ENCODE data around the gene TMEM120B. TPM values are rescaled to one million over a fixed set of nuclear protein-coding genes. Genes with fewer than 3 reads are reported as not detected.

Gene TMEM120B
- total and polyA plus RNA-seq, 2 experiments from 2014 or later: 4.7 to 10.7 TPM

DNA sequence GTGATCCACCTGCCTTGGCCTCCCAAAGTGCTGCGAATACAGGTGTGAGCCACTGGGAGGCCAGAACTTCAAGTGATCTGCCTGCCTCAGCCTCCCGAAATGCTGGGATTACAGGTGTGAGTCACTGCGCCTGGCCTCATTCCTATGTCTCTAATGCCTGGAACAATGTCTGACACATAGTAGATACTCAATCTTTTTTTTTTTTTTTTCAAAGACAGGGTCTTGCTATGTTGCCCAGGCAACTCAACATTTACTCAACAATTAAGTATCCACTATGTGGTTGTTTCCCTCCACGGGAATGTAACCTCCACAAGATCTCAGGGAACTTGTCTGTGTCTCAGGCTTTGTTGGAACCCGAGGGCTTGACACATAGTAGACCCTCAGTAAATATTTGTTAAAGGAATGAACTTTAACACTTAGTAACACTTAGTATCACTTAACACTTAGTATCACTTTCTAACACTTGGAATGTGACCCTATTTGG, 3.0 kb upstream of the TMEM120B start:
- peak; percentile 83 for DNase-seq
- WGBS, 2 experiments (ENCODE audit: low coverage in 1 of 2, low lambda C conversion rate in 2 of 2, missing lambda C conversion rate in 2 of 2): 57 to 59% methylated on average over 5 of the region's 5 CpGs

DNA sequence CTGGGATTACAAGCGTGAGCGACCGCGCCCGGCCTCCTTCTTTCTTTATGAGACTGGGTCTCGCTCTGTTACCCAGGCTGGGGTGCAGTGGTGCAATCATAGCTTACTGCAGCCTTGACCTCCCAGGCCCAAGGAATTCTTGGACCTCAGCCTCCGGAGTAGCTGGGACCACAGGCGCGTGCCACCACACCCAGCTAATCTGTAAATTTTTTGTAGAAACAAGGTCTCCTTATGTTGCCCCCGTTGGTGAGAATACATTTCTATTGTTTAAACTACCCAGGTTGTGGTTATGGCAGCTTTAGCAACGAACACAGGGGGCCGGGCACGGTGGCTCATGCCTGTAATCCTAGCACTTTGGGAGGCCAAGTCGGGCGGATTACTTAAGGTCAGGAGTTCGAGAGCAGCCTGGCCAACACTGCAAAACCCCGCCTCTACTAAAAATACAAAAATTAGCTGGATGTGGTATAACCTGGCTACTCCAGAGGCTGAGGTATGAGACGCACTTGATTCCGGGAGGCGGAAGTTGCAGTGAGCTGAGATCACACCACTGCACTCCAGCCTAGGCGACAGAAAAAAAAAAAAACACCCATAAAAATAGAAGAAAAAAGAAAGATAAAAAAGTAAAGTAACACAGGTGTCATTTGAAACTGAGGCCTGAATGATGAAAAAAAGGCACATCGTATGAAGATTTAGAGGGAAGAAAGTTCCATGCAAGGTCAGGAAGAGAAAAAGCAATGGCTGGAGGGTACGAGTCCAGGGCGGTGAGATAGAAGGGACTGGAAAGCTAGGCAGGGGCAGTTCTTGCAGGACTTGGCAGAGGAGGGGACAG, 977 bp upstream of the TMEM120B start:
- peaks cover 36% of the 10 kb centered on the region for H3K79me2 ChIP-seq (ENCODE audit: insufficient read depth)
- no peaks in the 10 kb centered on the region for H3K9me2 ChIP-seq (ENCODE audit: insufficient read depth)
- H3K27ac ChIP-seq: peak overlapping the region; percentile 88
- H3K4me2 ChIP-seq (ENCODE audit: unreplicated experiment): peak overlapping the region; percentile 90
- DNase-seq: peak; percentile 54
- no peaks in the 10 kb centered on the region for H3K27me3 ChIP-seq (replicated peaks; ENCODE audit: insufficient read depth)
- no peaks in the 10 kb centered on the region for H3K9me3 ChIP-seq (ENCODE audit: low read depth)
- WGBS, 2 experiments (ENCODE audit: low coverage in 1 of 2, low lambda C conversion rate in 2 of 2, missing lambda C conversion rate in 2 of 2): 43% methylated on average over 24 of the region's 24 CpGs
- H3K4me1 ChIP-seq (ENCODE audit: insufficient read depth): peaks cover 17% of the 10 kb centered on the region
- no peak for TF ChIP-seq EZH2phosphoT487 (IDR thresholded peaks at IDR 0.05; ENCODE audit: insufficient read depth, low read depth)
- no peak for TF ChIP-seq EZH2 (IDR thresholded peaks at IDR 0.05; ENCODE audit: insufficient read depth, poor library complexity, severe bottlenecking)
- peak overlapping the region; percentile 90 for H2AFZ ChIP-seq
- peaks cover 11% of the 10 kb centered on the region for H3F3A ChIP-seq (ENCODE audit: insufficient read depth)
- H4K20me1 ChIP-seq (ENCODE audit: insufficient read depth): no peaks in the 10 kb centered on the region
- H3K4me3 ChIP-seq: peak overlapping the region; percentile 95
- no peaks in the 10 kb centered on the region for H3K36me3 ChIP-seq (ENCODE audit: low read depth)
- H3K9ac ChIP-seq: peak overlapping the region; percentile 96
- in situ Hi-C loops (cut with MboI): no loop called here

More for the DNA sequence above, 3.0 kb upstream of the TMEM120B start:
- no peaks in the 10 kb centered on the region for H3K27me3 ChIP-seq (replicated peaks; ENCODE audit: insufficient read depth)
- no peak overlapping the region for H3K4me3 ChIP-seq
- no peak overlapping the region for H3K4me2 ChIP-seq (ENCODE audit: unreplicated experiment)
- peak overlapping the region; percentile 45 for H3K27ac ChIP-seq
- H3K36me3 ChIP-seq (ENCODE audit: low read depth): no peaks in the 10 kb centered on the region
- H3K9me2 ChIP-seq (ENCODE audit: insufficient read depth): no peaks in the 10 kb centered on the region
- in situ Hi-C loops (cut with MboI): no loop called here
- peaks cover 18% of the 10 kb centered on the region for H3K79me2 ChIP-seq (ENCODE audit: insufficient read depth)
- H3K4me1 ChIP-seq (ENCODE audit: insufficient read depth): peaks cover 17% of the 10 kb centered on the region
- H2AFZ ChIP-seq: no peak overlapping the region
- peaks cover 4% of the 10 kb centered on the region; the same call in 1 of the 2 replicates for H3F3A ChIP-seq (ENCODE audit: insufficient read depth)
- H3K9me3 ChIP-seq (ENCODE audit: low read depth): no peaks in the 10 kb centered on the region
- H3K9ac ChIP-seq: peak overlapping the region; percentile 35; the same call in 1 of the 2 replicates
- TF ChIP-seq EZH2phosphoT487 (IDR thresholded peaks at IDR 0.05; ENCODE audit: insufficient read depth, low read depth) (no peak), EZH2 (IDR thresholded peaks at IDR 0.05; ENCODE audit: insufficient read depth, poor library complexity, severe bottlenecking) (no peak)
- H4K20me1 ChIP-seq (ENCODE audit: insufficient read depth): no peaks in the 10 kb centered on the region

DNA sequence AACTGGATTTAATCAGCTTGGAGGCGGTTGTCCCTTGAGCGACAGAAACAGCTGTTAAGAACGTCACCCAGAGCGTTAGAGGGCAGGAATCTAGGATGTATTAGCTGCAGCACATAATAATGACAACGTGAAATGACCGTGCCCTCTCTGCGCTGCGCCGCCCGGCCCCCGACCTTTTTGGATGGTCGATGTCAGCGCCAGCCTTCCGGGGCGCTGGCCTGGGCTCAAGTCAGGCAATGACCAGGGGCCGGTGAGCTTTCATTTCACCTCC, 427 bp upstream of the TMEM120B start:
- H3K27me3 ChIP-seq (replicated peaks; ENCODE audit: insufficient read depth): no peaks in the 10 kb centered on the region
- H3K27ac ChIP-seq: peak overlapping the region; percentile 88
- no peaks in the 10 kb centered on the region for H3K9me3 ChIP-seq (ENCODE audit: low read depth)
- no peaks in the 10 kb centered on the region for H3K36me3 ChIP-seq (ENCODE audit: low read depth)
- no peaks in the 10 kb centered on the region for H3K9me2 ChIP-seq (ENCODE audit: insufficient read depth)
- in situ Hi-C loops (cut with MboI): no loop called here
- H4K20me1 ChIP-seq (ENCODE audit: insufficient read depth): no peaks in the 10 kb centered on the region
- H2AFZ ChIP-seq: peak overlapping the region; percentile 90
- H3F3A ChIP-seq (ENCODE audit: insufficient read depth): peaks cover 17% of the 10 kb centered on the region
- peak overlapping the region; percentile 95 for H3K4me3 ChIP-seq
- peak; percentile 67 for DNase-seq
- TF ChIP-seq EZH2phosphoT487 (IDR thresholded peaks at IDR 0.05; ENCODE audit: insufficient read depth, low read depth) (no peak), EZH2 (IDR thresholded peaks at IDR 0.05; ENCODE audit: insufficient read depth, poor library complexity, severe bottlenecking) (no peak)
- H3K9ac ChIP-seq: peak overlapping the region; percentile 96
- 0% methylated on average over 16 of the region's 16 CpGs for WGBS, 2 experiments (ENCODE audit: low coverage in 1 of 2, low lambda C conversion rate in 2 of 2, missing lambda C conversion rate in 2 of 2)
- H3K4me2 ChIP-seq (ENCODE audit: unreplicated experiment): peak overlapping the region; percentile 90
- peaks cover 23% of the 10 kb centered on the region for H3K4me1 ChIP-seq (ENCODE audit: insufficient read depth)
- peaks cover 36% of the 10 kb centered on the region for H3K79me2 ChIP-seq (ENCODE audit: insufficient read depth)

GRCh38 chr12:121713257-121713777, 765 bp downstream of the TMEM120B start:
- in situ Hi-C loops (cut with MboI): no loop called here
- peak; percentile 47 for DNase-seq
- peaks cover 18% of the 10 kb centered on the region for H3F3A ChIP-seq (ENCODE audit: insufficient read depth)
- no peaks in the 10 kb centered on the region for H3K9me2 ChIP-seq (ENCODE audit: insufficient read depth)
- peaks cover 47% of the 10 kb centered on the region for H3K79me2 ChIP-seq (ENCODE audit: insufficient read depth)
- no peaks in the 10 kb centered on the region for H3K9me3 ChIP-seq (ENCODE audit: low read depth)
- H3K27ac ChIP-seq: peak overlapping the region; percentile 34; the same call in 1 of the 2 replicates
- peak overlapping the region; percentile 76; the same call in 1 of the 2 replicates for H2AFZ ChIP-seq
- H3K36me3 ChIP-seq (ENCODE audit: low read depth): no peaks in the 10 kb centered on the region
- H3K4me1 ChIP-seq (ENCODE audit: insufficient read depth): peaks cover 26% of the 10 kb centered on the region
- H3K4me2 ChIP-seq (ENCODE audit: unreplicated experiment): peak overlapping the region; percentile 90
- H3K27me3 ChIP-seq (replicated peaks; ENCODE audit: insufficient read depth): no peaks in the 10 kb centered on the region
- WGBS, 2 experiments (ENCODE audit: low coverage in 1 of 2, low lambda C conversion rate in 2 of 2, missing lambda C conversion rate in 2 of 2): 1 to 2% methylated on average over 14 of the region's 14 CpGs
- H4K20me1 ChIP-seq (ENCODE audit: insufficient read depth): no peaks in the 10 kb centered on the region
- peak overlapping the region; percentile 96 for H3K9ac ChIP-seq
- peak overlapping the region; percentile 95 for H3K4me3 ChIP-seq
- no peak for TF ChIP-seq EZH2 (IDR thresholded peaks at IDR 0.05; ENCODE audit: insufficient read depth, poor library complexity, severe bottlenecking)
- TF ChIP-seq EZH2phosphoT487 (IDR thresholded peaks at IDR 0.05; ENCODE audit: insufficient read depth, low read depth): no peak
